GM19035 (cell line): ENCODE data around the gene GPHB5.
"Not testable (repeated sequence)": the region's sequence is repeated elsewhere in the genome, so short reads cannot be mapped to it uniquely, and the experiment has no call there.

Source experiments
- ATAC-seq: cut with Tn5 transposase; IDR thresholded peaks from one replicate; pipeline ENCODE4 v1.9.1; 2021; ENCODE audit not compliant: unreplicated experiment

GPHB5 gene, protein sequence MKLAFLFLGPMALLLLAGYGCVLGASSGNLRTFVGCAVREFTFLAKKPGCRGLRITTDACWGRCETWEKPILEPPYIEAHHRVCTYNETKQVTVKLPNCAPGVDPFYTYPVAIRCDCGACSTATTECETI

GRCh38 chr14:63318835-63319234, at the start of gene GPHB5:
TSS of gene GPHB5 (minus strand) at chr14:63318935. CDS start at chr14:63317849, 1,086 bp downstream.
- ATAC-seq, result no peak

DNA sequence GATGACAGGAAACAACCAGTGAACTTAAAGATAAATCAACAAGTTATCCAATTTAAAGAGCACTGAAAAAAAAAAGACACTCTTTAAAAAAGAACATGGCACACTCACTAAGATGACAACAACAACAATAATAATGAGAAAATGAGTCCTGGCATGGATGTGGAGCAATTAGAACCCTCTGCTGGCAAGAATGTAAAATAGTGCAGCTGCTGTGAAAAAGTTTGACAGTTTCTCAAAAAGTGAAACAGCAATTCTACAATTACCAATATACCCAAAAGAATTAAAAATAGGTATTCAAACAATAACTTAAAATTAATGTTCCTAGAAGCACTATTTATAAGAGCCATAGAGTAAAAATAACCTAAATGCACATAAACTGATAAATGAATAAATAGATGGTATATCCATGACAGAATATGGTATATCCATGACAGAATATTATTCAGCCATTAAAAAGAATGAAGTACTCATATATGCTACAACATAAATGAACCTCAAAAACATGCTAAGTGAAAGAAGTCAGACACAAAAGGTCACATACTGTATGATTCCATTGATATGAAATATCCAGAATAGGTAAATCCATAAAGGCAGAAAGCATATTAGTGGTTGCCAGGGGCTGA, 49.1 kb upstream of the GPHB5 start:
- ATAC-seq, result no peak

GRCh38 chr14:63362389-63362819, 43.7 kb upstream of the GPHB5 start:
- ATAC-seq, result no peak

DNA sequence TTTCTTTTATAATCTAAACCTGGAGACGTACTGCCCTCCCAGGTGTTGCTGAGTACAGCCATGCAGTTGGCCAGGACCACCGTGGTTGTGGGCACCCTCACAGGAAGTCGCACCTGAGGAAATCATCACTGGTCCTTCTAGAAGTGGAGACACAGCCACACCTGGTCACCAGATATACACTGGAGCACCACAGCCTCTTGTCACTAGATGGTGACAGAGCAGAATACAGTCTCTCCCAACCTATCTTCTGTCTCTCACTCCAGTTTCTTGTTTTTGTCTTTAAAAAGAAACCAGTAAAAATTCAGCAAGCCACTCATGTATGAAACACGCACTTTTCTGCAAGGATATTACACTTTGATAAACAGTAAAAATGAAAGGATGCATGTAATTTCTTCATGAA, 43.1 kb upstream of the GPHB5 start:
- no peak for ATAC-seq

- no peak for ATAC-seq
Measured at GRCh38 chr14:63357841-63358240, 39.1 kb upstream of the GPHB5 start.

DNA sequence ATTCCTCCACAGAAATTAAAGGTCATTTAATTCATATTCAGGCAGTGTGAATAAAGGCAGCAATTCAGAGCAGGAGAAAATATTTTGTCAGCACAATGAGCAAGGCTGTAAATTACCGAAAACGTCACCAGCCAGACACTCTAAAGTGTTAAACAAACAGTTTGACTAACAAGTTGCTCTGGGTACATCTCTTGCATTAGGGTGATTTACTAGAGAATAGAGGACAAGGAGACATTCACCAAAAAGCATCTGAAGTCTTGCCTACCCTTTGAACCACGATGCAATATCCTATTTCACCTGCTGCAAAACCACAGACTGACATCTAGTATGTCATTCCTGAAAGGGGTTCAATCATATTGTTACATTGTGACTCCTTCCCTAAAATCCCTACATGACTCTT, 27.1 kb upstream of the GPHB5 start:
- no peak for ATAC-seq

DNA sequence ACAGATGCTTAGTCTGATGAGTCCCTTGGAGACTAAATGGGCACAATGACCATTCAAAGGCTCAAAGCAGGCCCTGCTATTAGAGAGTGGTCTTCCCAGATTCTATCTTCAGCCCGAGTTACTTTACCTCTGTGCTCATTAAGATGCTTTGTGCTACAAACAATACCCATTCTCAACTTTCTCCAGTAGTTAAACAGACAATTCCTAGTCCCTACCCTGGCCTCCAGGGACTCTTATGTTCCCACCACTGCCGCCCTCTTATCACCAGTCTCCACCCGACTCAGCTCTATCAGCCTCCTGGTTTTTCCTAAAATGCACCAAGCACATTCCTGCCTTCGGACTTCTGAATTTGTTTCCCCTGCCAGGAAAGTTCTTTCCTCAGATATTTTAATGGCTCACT, 25.6 kb upstream of the GPHB5 start:
- ATAC-seq, result no peak

GRCh38 chr14:63343878-63344277, 25.1 kb upstream of the GPHB5 start:
- no peak for ATAC-seq

DNA sequence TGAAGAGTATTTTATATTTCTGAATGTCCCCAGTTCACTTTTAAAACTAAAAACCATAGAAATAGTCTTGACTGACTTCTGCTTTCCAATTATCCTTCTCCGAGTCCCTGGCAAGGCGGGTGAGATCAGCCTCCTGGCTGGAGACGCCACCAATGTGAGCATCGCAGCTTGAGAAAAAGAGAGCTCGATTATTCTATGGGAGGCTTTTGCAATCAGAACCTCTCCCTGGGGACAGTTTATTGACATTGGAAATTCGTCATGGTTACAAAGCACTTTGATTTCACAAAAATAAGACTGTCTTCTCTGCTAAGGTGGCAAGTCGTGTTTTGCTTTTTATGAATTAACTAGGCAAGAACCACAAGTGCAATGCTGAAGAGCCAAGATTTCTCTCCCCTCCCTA, 23.6 kb upstream of the GPHB5 start:
- no peak for ATAC-seq

DNA sequence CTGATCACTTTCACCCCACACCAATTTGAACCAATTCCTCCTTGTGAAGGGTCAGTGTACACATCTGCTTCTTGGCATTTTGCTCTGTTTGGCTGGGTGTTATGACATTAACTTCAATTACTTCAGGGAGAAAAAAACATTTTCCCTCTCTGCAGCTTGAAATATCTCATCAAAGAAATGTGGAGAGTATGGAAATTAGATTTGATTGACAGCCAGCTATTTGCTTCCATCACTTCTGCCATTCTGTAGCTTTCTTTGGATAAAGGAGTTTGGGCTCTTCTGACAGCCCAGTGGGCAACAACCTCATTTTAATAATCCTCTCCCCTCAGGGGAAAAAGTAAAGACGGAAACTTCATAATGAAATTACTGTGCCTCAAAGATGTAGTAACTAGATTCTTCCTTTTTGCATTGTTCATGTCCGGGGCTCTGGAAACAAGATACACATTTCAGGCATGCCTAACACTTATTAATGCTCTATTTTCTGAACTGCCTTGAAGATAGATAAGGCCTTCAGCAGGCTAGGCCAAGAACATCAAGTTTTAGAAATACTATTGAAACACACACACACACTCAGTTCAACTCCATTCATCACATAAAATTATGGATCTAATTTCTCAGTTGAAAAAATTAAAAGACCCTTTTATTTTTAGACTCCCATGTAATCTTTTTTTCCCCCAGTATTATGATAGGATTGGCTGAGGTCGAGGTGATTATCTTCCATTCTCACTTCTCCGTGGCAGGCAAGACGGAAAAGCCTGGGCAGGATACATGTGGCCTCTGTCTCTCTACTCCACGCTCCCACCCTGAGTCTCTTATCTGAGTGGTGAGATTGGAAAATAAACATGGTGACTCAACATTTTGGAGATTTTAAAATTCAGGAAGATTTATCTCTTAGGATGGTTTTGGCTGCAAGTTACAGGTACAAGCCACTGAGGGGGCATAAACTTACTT, 10.3 kb upstream of the GPHB5 start:
- ATAC-seq, result no peak

DNA sequence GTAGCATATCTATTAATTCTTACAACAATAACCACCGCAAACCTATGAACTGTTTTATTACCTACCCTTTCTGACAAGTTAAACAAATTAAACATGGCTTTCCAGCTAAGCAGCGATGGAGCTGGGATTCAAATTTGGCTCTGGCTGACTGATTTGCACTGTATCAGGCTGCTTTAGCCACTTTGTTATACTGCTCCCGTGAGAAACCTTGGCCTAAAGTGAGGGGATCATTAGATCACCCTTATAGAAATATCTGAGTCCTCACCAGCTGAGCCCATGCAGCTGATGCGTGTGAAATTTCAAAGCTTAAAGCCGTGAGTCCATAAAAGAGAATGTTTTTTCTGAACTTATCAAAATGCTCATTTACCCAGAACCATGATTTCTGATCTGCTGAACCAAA, 8.1 kb upstream of the GPHB5 start:
- no peak for ATAC-seq

- ATAC-seq, result no peak
Measured at GRCh38 chr14:63322897-63323573, 4.3 kb upstream of the GPHB5 start.

GRCh38 chr14:63322472-63322871, 3.7 kb upstream of the GPHB5 start:
- no peak for ATAC-seq

- ATAC-seq, result no peak
Measured at GRCh38 chr14:63308723-63309317, 9.9 kb downstream of the GPHB5 start.

DNA sequence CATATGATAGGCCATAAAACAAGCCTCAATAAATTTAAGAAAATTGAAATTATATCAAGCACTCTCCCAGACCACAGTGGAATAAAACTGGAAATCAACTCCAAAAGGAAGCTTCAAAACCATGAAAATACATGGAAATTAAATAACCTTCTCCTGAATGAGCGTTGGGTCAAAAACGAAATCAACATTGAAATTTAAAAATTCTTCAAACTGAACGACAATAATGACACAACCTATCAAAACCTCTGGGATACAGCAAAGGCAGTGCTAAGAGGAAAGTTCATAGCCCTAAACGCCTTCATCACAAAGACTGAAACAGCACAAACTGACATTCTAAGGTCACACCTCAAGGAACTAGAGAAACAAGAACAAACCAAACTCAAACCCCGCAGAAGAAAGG, 14.3 kb downstream of the GPHB5 start:
- ATAC-seq, result not testable (repeated sequence)

- ATAC-seq, result no peak
Measured at GRCh38 chr14:63301891-63302534, 16.7 kb downstream of the GPHB5 start.

DNA sequence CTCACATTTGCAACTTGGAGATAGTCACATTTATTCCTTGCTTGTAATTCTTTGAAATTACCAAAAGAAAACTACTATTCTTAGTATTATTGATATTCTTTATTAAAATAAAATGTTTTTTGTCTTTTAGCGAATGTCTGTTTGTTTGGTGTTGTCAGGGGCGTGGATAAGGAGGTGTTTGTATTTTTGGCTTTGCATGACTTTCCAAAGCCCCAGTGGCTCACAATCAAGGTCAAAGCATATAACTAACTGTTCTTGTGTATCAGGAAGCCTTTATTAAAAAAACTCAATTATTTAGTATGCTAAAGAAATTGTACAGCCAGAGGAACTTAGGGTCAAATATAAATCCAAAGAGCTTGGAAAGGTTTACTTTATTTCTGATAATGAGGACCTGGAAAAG, 17.9 kb downstream of the GPHB5 start:
- no peak for ATAC-seq

DNA sequence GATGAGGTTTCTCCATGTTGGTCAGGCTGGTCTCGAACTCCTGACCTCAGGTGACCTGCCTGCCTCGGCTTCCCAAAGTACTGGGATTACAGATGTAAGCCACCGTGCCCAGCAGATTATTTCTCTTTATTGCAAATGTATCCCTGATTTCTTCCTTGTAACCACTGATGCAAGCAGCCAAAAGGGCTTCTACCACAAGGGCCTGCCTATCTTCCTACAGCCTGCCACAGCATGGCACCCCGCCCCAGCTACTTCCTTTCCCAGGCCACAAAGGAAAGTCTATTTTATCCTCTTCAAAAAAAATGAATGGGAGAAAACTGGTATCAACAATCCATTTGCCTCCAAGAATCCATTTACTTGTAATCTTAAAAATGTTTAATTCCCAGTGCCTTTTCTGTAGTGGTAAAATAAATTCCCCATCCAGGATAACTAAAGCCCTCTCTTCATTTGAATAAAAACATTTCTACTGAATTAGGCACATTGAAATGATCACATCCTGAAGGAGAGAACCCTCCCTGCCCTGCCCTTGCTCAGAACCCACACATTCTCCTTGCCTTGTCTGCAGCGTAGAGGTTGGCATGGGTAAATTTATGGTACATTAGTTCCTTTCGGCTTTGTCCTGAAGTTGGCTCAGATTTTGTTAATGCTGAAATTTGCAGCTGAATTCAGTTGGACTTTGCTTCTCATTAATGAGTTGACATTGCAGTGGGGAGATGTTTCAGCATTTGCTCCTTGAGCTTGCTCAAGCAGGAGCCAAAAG, 19.2 kb downstream of the GPHB5 start:
- ATAC-seq, result no peak

DNA sequence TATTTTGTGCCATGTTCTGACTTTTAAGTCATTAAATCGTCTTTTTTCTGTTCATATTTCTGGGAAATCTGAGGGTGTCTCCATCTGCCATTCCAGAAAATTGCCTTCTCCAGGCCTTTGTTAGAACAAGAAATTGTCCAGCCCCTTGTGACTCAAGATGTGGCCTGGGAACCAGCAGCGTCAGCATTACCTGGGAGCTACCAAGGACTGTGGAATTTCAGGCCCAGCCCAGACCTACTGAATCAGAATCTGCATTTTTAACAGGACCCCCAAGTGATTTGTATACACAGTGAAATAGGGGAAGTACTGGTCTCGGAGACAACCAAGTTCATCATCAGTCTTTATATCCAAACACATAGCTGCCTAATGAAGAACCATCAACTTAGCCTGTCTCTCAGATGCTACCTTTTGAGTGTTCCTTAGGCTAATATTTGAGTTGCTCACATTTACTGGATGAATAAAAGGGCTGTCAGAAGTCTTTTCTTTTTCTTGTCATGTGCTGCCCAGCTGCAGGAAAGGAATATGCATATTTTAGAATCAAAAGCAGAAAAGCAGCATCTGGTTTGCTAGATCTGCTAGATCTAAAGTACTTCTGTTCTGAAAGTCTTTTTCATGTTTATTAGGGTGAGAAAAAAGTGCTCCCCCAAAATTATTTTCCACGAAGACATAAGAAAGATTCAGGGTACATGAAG, 21.2 kb downstream of the GPHB5 start:
- no peak for ATAC-seq
